Uterus (tissue), 4 donors: ENCODE measurements around the gene FMOD. TPM values are rescaled to one million over a fixed set of nuclear protein-coding genes. Genes with fewer than 3 reads are reported as not detected.

Experiments used
- DNase-seq, 2 donors: peaks; one replicate each; pipeline ENCODE4 v3.0.0-alpha.2; 2019 to 2020
- H3K27ac ChIP-seq, 2 donors: fragments of 200-600 bp; sonication (generic); 1 replicate in 1 of 2; 2 replicates in 1 of 2; pipeline ENCODE4 v1.5.1; 2016 to 2018
- H3K27me3 ChIP-seq, 2 donors: fragments of 200-600 bp; sonication (generic); one replicate each; pipeline ENCODE4 v1.5.1; 2018 to 2019; ENCODE audit warnings: control low read depth in 1 of 2
- H3K36me3 ChIP-seq, 2 donors: fragments of 200-600 bp; sonication (generic); one replicate each; pipeline ENCODE4 v1.5.1; 2019; ENCODE audit warnings: control low read depth in 1 of 2
- H3K4me1 ChIP-seq, 2 donors: fragments of 200-600 bp; sonication (generic); one replicate each; pipeline ENCODE4 v1.5.1; 2018 to 2019; ENCODE audit warnings: control low read depth in 1 of 2
- H3K4me3 ChIP-seq, 2 donors: fragments of 200-600 bp; sonication (generic); 1 replicate in 1 of 2; 2 replicates in 1 of 2; pipeline ENCODE4 v1.5.1; 2018 to 2019; ENCODE audit warnings: mild to moderate bottlenecking in 1 of 2
- H3K9me3 ChIP-seq, 2 donors: fragments of 200-600 bp; sonication (generic); one replicate each; pipeline ENCODE4 v1.5.1; 2019; ENCODE audit warnings: control low read depth in 1 of 2
- POLR2A ChIP-seq, 2 donors: fragments of 450-650 bp; IDR thresholded peaks; one replicate each; pipeline ENCODE4 v1.6.1; 2016; ENCODE audit warnings: antibody characterized with exemption in 2 of 2, mild to moderate bottlenecking in 1 of 2, moderate library complexity in 1 of 2
- intact Hi-C: fragments of 100-400 bp; cut with DNase I; formaldehyde crosslinking; loops from one replicate; pipeline ENCODE4 v1.15.1; 2023; ENCODE audit warnings: low total_unique reads
- small RNA-seq: library from RNA; depleted of rRNA; stranded (forward); fragments of <200 nt; gene quantifications from one replicate; pipeline ENCODE3, GENCODE V24; 2016
- total RNA-seq, 4 donors: library from RNA; depleted of rRNA in 3 of 4; stranded (reverse); fragments of >200 nt in 3 of 4; gene quantifications; one replicate each; pipeline versions ENCODE4 v1.1.0 to v1.2.4, GENCODE V29; 2014 to 2023
- TF ChIP-seq, protein P1 (sequence below), 4 experiments: fragments of 200-600 bp in 2 of 4; fragments of 450-650 bp in 2 of 4; sonication (generic) in 2 of 4; IDR thresholded peaks; one replicate each; pipeline ENCODE4 v1.5.1; 2016 to 2019; ENCODE audit warnings: antibody characterized with exemption in 4 of 4, mild to moderate bottlenecking in 2 of 4, moderate library complexity in 1 of 4
- donor health status: DM: yes; HTN: yes; CAD: no.

The FMOD gene
- total RNA-seq, 4 donors from 2014 or later: 41.8 to 119 (median 82.7) TPM

DNA sequence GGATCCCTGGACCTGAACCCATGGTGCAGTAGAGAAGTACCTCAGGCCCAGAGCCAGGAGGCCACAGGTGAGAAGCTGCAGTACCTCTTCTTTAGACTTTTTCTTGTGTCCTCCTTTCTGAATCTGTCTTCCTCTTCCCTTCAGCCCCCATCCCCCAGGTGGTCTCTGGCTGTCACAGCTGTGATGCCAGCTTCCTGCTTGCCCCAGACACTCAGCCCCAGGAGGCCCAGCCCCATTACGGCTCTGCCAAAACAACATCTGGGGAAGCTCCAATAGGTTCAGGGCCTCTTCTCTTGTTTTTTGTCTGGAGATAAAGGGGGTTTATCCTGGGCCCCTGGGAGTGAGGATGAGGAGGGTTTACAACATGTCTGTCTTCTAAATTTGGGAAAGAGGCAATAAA, 55.1 kb downstream of the FMOD start:
- no peak for DNase-seq
- intact Hi-C loops: no loop called here
- no peak overlapping the region for H3K4me3 ChIP-seq
- H3K36me3 ChIP-seq: no peaks in the 10 kb centered on the region
- H3K4me1 ChIP-seq: peaks cover 0 to 4% of the 10 kb centered on the region in 2 donors
- no peaks in the 10 kb centered on the region for H3K27me3 ChIP-seq
- no peaks in the 10 kb centered on the region for H3K9me3 ChIP-seq
- no peak overlapping the region for H3K27ac ChIP-seq
- TF ChIP-seq, protein P1, sequence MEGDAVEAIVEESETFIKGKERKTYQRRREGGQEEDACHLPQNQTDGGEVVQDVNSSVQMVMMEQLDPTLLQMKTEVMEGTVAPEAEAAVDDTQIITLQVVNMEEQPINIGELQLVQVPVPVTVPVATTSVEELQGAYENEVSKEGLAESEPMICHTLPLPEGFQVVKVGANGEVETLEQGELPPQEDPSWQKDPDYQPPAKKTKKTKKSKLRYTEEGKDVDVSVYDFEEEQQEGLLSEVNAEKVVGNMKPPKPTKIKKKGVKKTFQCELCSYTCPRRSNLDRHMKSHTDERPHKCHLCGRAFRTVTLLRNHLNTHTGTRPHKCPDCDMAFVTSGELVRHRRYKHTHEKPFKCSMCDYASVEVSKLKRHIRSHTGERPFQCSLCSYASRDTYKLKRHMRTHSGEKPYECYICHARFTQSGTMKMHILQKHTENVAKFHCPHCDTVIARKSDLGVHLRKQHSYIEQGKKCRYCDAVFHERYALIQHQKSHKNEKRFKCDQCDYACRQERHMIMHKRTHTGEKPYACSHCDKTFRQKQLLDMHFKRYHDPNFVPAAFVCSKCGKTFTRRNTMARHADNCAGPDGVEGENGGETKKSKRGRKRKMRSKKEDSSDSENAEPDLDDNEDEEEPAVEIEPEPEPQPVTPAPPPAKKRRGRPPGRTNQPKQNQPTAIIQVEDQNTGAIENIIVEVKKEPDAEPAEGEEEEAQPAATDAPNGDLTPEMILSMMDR (IDR thresholded peaks at IDR 0.05): no peak
- TF ChIP-seq POLR2A (IDR thresholded peaks at IDR 0.05): no peak

GRCh38 chr1:203291201-203292096, 59.5 kb downstream of the FMOD start:
- peaks cover 0 to 7% of the 10 kb centered on the region in 2 donors for H3K4me1 ChIP-seq
- intact Hi-C loops: no loop called here
- peak in 1 of 2 donors; percentile 70 for DNase-seq
- H3K27ac ChIP-seq: peak overlapping the region; percentile 95 to 99
- H3K9me3 ChIP-seq: no peaks in the 10 kb centered on the region
- H3K27me3 ChIP-seq: no peaks in the 10 kb centered on the region
- H3K4me3 ChIP-seq: no peak overlapping the region
- H3K36me3 ChIP-seq: no peaks in the 10 kb centered on the region
- TF ChIP-seq, protein P1 (IDR thresholded peaks at IDR 0.05): no peak
- TF ChIP-seq POLR2A (IDR thresholded peaks at IDR 0.05): peak in 1 of 2 donors; percentile 20

Small RNA genes lying within 50 kb of the gene (small RNA-seq; reads per million reads assigned to genes)
- gene AL359837.1 (not detected), gene RNU6-487P (not detected)

Other genes starting within 250 kb of the FMOD start
- 1 to 10 TPM in 2 of 4 donors, not detected in 2; 3.0 TPM for gene ADORA1, start 223.4 kb downstream of the FMOD start, total RNA-seq
- under 1 TPM in 1 of 4 donors, not detected in 3; 0.64 TPM for gene MYBPH, start 175.3 kb downstream of the FMOD start, total RNA-seq
- 10 to 100 TPM in 2 of 4 donors, 1 to 10 TPM in 1, not detected in 1; 6.2 to 28.2 (median 21.2) TPM for gene CHI3L1, start 164.4 kb downstream of the FMOD start, total RNA-seq
- gene CHIT1, start 121.4 kb downstream of the FMOD start, total RNA-seq: under 1 TPM in 2 of 4 donors, not detected in 2; 0.07 to 0.77 TPM
- 10 to 100 TPM; 14.6 to 95.9 (median 56.5) TPM for gene BTG2, start 45.6 kb downstream of the FMOD start, total RNA-seq
- 100 to 1,000 TPM in 1 of 4 donors, 10 to 100 TPM in 2, 1 to 10 TPM in 1; 6.2 to 117 (median 56.6) TPM for gene PRELP, start 124.7 kb upstream of the FMOD start, total RNA-seq
- gene OPTC, start 143.0 kb upstream of the FMOD start, total RNA-seq: not detected